HG03521 (cell line): Measurements from ENCODE around the gene OR1A1.
"Not testable (repeated sequence)": the region's sequence is repeated elsewhere in the genome, so short reads cannot be mapped to it uniquely, and the experiment has no call there.

Source experiments
- ATAC-seq: cut with Tn5 transposase; IDR thresholded peaks from one replicate; pipeline ENCODE4 v1.9.1; 2021; ENCODE audit warnings: mild to moderate bottlenecking, moderate library complexity; ENCODE audit not compliant: unreplicated experiment

The OR1A1 gene

GRCh38 chr17:3207367-3207766, at the start of gene OR1A1:
TSS of gene OR1A1 (plus strand) at chr17:3207667. CDS start at chr17:3215621, 7,954 bp downstream.
- no peak for ATAC-seq

GRCh38 chr17:3167574-3167973, 39.9 kb upstream of the OR1A1 start:
- ATAC-seq, result no peak

- no peak for ATAC-seq
Observed at GRCh38 chr17:3189961-3190360, 17.5 kb upstream of the OR1A1 start.

DNA sequence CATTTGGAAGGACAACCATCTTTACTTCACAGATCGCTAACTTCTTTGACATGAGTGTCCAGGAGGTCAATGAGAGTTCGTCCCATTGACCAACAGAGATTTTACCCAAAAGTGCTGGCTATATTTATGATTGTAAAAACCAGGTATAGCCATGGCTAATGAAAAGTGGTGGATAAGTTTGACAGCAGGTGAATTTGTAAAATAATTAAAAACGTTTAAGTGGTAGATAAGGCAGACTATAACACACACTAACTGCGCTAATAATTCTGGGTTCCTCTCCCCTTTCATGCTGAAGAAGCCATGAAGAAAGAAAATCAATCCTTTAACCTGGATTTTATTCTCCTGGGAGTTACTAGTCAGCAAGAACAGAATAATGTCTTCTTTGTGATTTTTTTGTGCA, 10.2 kb upstream of the OR1A1 start, which contains the start of gene OR1A2:
TSS of gene OR1A2 (plus strand) at position 301 of the 400 bp plus-strand sequence. CDS start at position 301, 0 bp downstream.
- no peak for ATAC-seq

DNA sequence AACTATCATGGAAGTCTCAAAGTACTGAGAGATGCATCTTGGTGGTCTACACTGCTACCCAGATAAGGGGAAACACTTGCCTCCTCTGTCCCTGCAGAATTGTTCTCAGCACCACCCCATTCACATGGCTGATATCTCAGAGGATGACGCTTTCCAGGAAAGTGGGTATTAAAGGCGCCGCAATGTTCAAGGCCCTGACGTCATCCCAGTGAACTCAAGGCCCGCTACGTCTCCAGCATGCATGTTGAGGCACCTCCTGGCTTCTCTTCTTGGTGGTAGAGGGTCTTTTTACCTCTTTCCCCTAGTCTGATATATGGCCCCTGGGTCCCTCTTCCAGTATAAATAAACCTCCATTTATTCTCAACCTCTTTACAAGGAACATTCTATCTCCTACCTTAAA, 1.0 kb downstream of the OR1A1 start:
- no peak for ATAC-seq

- ATAC-seq, result no peak
Observed at GRCh38 chr17:3213001-3213400, 5.5 kb downstream of the OR1A1 start.

GRCh38 chr17:3213587-3213986, 6.1 kb downstream of the OR1A1 start:
- no peak for ATAC-seq

DNA sequence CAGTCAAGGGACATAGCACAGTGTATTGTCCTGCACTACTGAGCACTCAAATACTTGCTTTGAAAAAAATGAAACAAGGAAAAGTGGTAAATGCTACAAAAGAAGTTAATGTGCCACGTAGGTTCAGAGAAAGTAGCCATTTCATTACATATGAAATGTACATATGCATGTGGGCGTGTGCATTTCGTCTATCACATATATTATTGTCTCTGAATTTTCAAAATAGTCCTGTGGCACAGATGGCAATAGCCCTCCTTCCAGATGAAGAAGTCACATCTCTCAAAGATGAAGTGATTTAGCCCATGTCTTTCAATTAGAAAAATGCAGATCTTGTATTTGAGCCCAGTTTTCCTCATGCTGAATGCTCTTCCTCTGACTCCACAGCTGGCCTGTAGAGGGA, 12.5 kb downstream of the OR1A1 start:
- not testable (repeated sequence) for ATAC-seq

DNA sequence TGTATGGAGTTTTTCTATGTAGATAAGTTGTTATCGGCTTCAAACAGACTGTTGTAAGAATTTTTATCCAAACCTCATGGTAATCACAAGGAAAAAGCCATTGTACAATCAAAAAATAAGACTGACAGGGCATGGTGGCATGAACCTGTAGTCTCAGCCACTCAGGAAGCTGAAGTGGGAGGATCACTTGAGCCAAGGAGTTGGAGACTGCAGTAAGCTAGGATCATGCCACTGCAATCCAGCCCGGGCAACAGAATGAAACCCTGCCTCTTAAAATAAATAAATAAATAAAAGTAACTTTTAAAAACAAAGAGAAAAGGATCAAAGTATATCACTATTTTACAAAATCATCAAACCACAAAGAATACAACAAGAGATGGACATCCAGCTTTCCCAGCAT, 14.4 kb downstream of the OR1A1 start:
- ATAC-seq, result no peak

- ATAC-seq, result no peak
Observed at GRCh38 chr17:3222505-3222904, 15.0 kb downstream of the OR1A1 start.

DNA sequence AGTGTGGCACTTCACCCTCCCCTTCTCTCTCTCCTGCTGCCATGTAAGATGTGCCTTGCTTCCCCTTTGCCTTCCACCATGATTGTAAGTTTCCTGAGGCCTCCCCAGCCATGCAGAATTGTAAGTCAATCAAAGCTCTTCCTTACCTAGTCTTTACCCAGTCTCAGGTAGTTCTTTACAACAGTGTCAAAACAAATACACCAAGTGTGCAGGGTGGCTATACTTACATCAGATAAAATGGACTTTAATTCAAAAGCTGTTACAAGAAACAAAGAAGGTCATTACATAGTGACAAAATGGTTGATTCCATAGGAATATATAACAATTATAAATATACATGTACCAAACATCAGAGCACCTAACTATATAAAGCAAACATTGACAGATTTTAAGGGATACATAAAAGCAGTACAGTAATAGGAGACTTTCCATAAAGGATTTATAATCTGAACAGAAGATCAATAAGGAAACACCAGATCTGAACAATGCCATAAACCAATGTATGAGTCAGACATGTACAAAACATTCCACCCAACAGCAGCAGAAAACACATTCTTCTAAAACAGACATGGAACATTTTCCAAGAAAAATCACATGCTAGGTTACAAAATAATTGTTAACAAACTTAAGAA, 17.4 kb downstream of the OR1A1 start:
- ATAC-seq, result not testable (repeated sequence)

GRCh38 chr17:3232300-3232699, 24.8 kb downstream of the OR1A1 start:
- ATAC-seq, result not testable (repeated sequence)

GRCh38 chr17:3238685-3239084, 31.2 kb downstream of the OR1A1 start:
- not testable (repeated sequence) for ATAC-seq

DNA sequence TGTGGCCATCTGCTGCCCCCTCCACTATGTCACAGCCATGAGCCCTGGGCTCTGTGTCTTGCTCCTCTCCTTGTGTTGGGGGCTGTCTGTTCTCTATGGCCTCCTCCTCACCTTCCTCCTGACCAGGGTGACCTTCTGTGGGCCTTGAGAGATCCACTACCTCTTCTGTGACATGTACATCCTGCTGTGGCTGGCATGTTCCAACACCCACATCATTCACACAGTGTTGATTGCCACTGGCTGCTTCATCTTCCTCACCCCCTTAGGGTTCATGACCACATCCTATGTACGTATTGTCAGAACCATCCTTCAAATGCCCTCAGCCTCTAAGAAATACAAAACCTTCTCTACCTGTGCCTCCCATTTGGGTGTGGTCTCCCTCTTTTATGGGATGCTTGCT, 33.6 kb downstream of the OR1A1 start:
- not testable (repeated sequence) for ATAC-seq

DNA sequence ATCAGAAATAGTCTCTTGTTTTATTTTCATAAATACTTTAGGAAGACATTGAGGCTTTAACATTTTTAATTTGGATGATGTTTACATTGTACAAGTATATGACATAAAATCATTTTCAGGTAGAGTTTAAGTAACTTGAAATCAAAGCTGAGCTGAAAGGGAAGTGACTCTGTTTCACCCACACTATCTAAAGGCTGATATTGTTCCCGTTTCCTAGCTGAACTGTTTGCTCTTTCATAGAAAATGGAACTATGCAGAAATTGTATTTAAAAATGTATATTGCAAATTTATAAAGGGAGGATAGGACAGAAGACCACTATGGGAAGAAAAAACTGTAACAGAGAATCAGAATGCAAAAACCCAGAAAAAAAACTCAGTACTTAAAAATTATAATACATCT, 37.4 kb downstream of the OR1A1 start:
- ATAC-seq, result not testable (repeated sequence)

DNA sequence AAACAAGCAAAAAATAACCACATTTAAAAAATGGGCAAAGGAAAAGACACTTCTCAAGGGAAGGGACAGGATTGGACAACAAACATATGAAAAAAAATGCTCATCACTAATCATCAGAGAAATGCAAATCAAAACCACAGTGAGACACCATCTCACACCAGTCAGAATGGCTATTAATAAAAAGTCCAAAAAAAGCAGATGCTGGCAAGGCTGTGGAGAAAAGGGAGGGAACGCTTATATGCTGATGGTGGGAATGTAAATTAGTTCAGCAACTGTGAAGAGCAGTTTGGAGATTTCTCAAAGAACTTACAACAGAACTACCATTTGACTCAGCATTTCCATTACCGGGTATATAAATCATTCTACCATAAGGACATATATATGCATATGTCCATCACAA, 41.5 kb downstream of the OR1A1 start:
- ATAC-seq, result not testable (repeated sequence)

DNA sequence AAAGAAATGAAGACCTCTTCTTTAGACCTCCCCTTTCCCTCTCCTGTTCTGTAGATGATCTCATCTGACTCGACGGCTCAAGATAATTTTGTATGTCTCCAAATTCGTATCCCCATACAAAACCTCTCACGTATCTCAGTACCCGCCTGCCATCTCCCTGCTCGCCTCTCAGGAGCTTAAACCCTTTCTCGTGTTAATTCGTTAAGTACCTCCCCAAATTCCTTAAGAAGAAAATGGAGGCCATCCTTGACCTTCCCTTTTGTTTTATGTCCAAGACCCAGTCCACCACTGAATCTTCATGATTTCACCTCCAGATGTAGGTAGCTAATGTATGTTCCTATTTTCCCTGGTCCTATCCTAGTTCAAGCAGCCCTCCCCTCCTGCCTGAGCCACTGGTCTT, 49.1 kb downstream of the OR1A1 start:
- no peak for ATAC-seq

- no peak for ATAC-seq
Observed at GRCh38 chr17:3260163-3260562, 52.7 kb downstream of the OR1A1 start.

DNA sequence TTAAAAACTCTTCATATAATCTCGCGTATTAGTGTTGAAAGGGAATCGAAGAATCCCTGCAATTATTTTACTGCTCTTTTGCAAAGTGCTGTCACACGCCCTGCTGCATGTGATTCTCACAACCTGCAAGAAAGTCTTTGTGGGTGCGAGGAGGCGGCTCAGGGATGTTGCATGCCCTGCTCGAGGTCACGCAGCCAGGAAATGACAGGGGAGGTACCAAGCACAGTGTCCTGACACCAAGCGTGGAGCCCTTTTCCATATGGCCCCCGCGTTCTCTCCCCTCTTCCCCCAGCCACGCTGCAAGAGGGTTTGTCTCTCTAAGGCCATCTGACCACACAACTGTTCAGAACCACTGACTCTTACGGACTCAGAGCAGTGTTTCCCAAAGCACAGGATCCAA, 53.1 kb downstream of the OR1A1 start:
- ATAC-seq, result no peak
